ENCODE data around the gene NRXN3. TPM values are rescaled to one million over a fixed set of nuclear protein-coding genes. Genes with fewer than 3 reads are reported as not detected.

Gene NRXN3
- total and polyA plus RNA-seq, 2 donors (not counting 1 experiment from before 2014, with no cell fraction given): not detected

DNA sequence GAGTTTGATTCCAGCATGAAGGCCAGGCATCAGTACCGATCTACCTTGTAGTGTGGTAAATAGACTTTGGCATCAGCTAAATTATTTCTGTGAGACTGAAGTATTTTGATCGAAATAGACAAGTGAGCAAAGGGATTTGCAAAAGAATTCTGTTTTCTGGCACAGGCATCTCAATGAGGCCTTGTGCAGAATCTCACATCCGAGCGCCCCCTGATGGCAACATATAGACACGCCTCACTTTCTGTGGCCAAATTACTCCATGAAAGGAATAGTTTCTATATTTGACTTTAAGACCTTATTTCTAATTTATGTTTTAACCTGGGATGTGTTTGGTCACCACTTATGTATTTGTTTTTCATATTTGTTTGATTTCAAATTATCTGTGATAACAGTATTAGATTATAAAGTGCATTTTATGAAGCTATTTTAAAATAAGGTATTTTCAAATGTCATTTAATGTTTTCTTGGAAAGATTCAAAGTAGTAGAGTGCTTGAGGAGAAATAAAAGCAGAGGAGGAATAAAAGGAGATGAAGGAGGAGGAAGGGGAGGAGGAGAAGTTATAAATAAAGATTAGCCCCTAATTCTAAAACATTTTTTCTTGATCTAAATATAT lies 731.9 kb downstream of the NRXN3 start:
- H3K27ac Mint-ChIP-seq: no peak overlapping the region
- ChIA-PET CTCF (no interaction called here), POLR2A (no interaction called here)

DNA sequence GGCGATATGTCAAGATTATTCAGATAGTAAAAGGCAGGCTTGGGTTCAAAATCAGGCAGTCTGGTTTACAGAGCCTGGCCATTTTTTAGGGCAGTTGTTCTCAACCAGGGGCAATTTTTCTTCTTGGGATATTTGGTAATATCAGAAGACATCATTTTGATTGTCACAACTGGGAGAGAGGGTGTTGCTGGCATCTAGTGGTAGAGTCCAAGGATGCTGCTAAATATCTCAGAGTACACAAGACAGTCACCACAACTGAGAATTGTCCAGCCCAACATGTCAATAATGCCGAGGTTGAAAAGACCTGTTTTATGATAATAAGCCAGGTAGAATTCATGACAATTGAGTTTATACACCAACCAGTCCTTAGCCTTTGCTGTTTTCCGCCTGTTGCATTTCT lies 733.9 kb downstream of the NRXN3 start:
- Histone ChIP-seq H3K9me3 (ENCODE audit: control extremely low read depth in 1 of 3, control insufficient read depth in 2 of 3, insufficient read depth in 1 of 3, low read length in 2 of 3) (no peaks in the 10 kb centered on the region), H2AFZ (ENCODE audit: insufficient read depth, low read depth, low read length, poor library complexity, severe bottlenecking) (no peak overlapping the region), H3K9ac (ENCODE audit: low read length) (no peak overlapping the region), H3K27me3 (replicated peaks in 1 of 4; ENCODE audit: control extremely low read depth in 1 of 4, control insufficient read depth in 3 of 4, insufficient read depth in 4 of 4, low read length in 3 of 4) (no peaks in the 10 kb centered on the region), H4K20me1 (ENCODE audit: control insufficient read depth, insufficient read depth, low read length, poor library complexity, severe bottlenecking) (no peaks in the 10 kb centered on the region), H3K79me2 (ENCODE audit: control insufficient read depth, insufficient read depth, low read length) (no peaks in the 10 kb centered on the region), H3K4me1 (ENCODE audit: control insufficient read depth in 2 of 2, insufficient read depth in 2 of 2, low read length in 2 of 2) (no peaks in the 10 kb centered on the region), H3K27ac (ENCODE audit: low read length in 2 of 2) (no peak overlapping the region), H3K4me3 (ENCODE audit: control extremely low read depth in 1 of 5, extremely low read depth in 1 of 5, insufficient read depth in 1 of 5, low read depth in 2 of 5, low read length in 4 of 5) (no peak overlapping the region), H3K36me3 (replicated peaks in 1 of 2; ENCODE audit: control extremely low read depth in 1 of 2, control insufficient read depth in 1 of 2, extremely low read depth in 1 of 2, insufficient read depth in 2 of 2, low read length in 1 of 2) (no peaks in the 10 kb centered on the region), H3K4me2 (replicated peaks; ENCODE audit: low read depth, low read length, poor library complexity, severe bottlenecking) (no peak overlapping the region)
- ATAC-seq (ENCODE audit: low read depth): no peak
- Mint-ChIP-seq H3K4me3 (no peak overlapping the region), H3K27me3 (no peaks in the 10 kb centered on the region), H3K9me3 (ENCODE audit: insufficient read depth) (no peaks in the 10 kb centered on the region), H3K4me1 (no peaks in the 10 kb centered on the region), H3K27ac (no peak overlapping the region)
- 100% methylated on average over 1 of the region's 3 CpGs for WGBS (ENCODE audit: insufficient coverage)
- DNase-seq: no peak
- TF ChIP-seq CTCF (IDR thresholded peaks at IDR 0.05) (no peak), EZH2 (IDR thresholded peaks at IDR 0.05; ENCODE audit: borderline replicate concordance, insufficient read depth, low read depth, low read length, poor library complexity, severe bottlenecking) (no peak)
- POLR2A ChIA-PET: no interaction called here
- intact Hi-C loops (cut with micrococcal nuclease): no loop called here
- CTCF ChIA-PET: no interaction called here

More for the DNA sequence above, 731.9 kb downstream of the NRXN3 start:
- Histone ChIP-seq H3K9ac (ENCODE audit: low read length) (no peak overlapping the region), H3K79me2 (ENCODE audit: control insufficient read depth, insufficient read depth, low read length) (no peaks in the 10 kb centered on the region), H3K27ac (ENCODE audit: low read length in 2 of 2) (no peak overlapping the region), H3K27me3 (replicated peaks in 1 of 4; ENCODE audit: control extremely low read depth in 1 of 4, control insufficient read depth in 3 of 4, insufficient read depth in 4 of 4, low read length in 3 of 4) (no peaks in the 10 kb centered on the region), H3K9me3 (ENCODE audit: control extremely low read depth in 1 of 3, control insufficient read depth in 2 of 3, insufficient read depth in 1 of 3, low read length in 2 of 3) (no peaks in the 10 kb centered on the region), H2AFZ (ENCODE audit: insufficient read depth, low read depth, low read length, poor library complexity, severe bottlenecking) (no peak overlapping the region), H3K4me3 (ENCODE audit: control extremely low read depth in 1 of 5, extremely low read depth in 1 of 5, insufficient read depth in 1 of 5, low read depth in 2 of 5, low read length in 4 of 5) (no peak overlapping the region), H3K4me2 (replicated peaks; ENCODE audit: low read depth, low read length, poor library complexity, severe bottlenecking) (no peak overlapping the region), H3K4me1 (ENCODE audit: control insufficient read depth in 2 of 2, insufficient read depth in 2 of 2, low read length in 2 of 2) (no peaks in the 10 kb centered on the region), H4K20me1 (ENCODE audit: control insufficient read depth, insufficient read depth, low read length, poor library complexity, severe bottlenecking) (no peaks in the 10 kb centered on the region), H3K36me3 (replicated peaks in 1 of 2; ENCODE audit: control extremely low read depth in 1 of 2, control insufficient read depth in 1 of 2, extremely low read depth in 1 of 2, insufficient read depth in 2 of 2, low read length in 1 of 2) (no peaks in the 10 kb centered on the region)
- no peak overlapping the region for H3K4me3 Mint-ChIP-seq
- WGBS (ENCODE audit: insufficient coverage): 50% methylated on average over 2 of the region's 5 CpGs
- no peak for TF ChIP-seq CTCF (IDR thresholded peaks at IDR 0.05)
- no peak for TF ChIP-seq EZH2 (IDR thresholded peaks at IDR 0.05; ENCODE audit: borderline replicate concordance, insufficient read depth, low read depth, low read length, poor library complexity, severe bottlenecking)
- DNase-seq (no peak), ATAC-seq (ENCODE audit: low read depth) (no peak)
- H3K27me3 Mint-ChIP-seq: no peaks in the 10 kb centered on the region
- no peaks in the 10 kb centered on the region for H3K4me1 Mint-ChIP-seq
- H3K9me3 Mint-ChIP-seq (ENCODE audit: insufficient read depth): no peaks in the 10 kb centered on the region
- intact Hi-C loops (cut with micrococcal nuclease): no loop called here
